ENCODE data around the gene ADAM22.
A peak's percentile ranks its signal among the peaks of the same experiment; 100 is the strongest.

Gene ADAM22

GRCh38 chr7:88218836-88219605 is 285.0 kb downstream of the ADAM22 start:
- DNase-seq (ENCODE audit: low spot score): peak; percentile 57

- peak; percentile 97 for DNase-seq (ENCODE audit: low spot score)
These were observed 286.0 kb downstream of the ADAM22 start, which contains the start of gene SRI for GRCh38 chr7:88219781-88220747. Gene SRI (minus strand): TSS chr7:88220038. CDS start chr7:88220026, 12 bp downstream.

DNA sequence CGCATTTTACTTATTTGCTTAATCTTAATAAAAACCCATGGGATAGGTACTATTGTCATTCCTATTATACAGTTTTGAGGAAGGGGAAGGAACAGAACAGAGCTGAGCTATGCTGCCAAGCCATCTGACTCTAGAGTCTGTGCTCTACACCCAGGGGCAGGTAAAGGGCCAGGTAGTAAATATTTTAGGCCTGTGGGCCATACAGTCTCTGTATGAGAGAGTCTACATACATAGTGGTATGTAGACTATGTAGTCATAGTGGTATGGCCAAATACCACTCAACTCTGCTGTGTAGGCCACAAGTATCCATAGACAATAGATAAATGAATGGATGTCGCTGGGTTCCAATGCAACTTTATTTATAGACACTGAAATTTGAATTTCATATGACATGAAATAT is 289.2 kb downstream of the ADAM22 start:
- no peak for DNase-seq (ENCODE audit: low spot score)

DNA sequence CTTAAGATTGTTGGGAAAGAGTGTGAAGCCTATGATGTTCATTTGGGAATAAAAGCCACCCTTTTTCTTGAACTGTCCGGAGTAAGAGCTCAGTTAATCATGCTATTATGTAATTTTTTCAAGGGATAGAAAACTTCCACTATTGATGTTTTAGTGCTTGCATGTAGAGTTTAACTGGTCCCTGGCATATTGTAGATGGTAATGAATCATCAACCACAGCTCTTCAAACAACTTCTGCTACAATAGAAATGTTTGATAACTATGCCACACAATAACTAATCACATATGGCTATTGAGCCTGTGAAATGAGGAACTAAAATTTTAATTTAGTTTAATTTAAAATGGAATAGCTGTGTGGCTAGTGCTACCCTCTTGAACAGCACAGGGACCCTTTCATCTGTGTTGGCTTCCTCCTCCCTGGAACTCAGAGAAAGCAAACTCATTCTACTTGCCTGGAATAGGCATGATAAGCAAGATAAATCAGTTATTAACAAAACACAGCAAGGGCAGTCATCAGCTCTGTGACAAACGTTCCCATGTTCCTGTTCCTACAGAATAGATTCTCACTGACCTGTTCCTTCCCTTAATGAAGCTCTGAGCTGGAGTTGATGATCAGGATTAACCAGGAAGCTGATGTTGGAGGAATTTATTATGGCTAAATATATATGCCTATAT is 290.7 kb downstream of the ADAM22 start:
- peak; percentile 35 for DNase-seq (ENCODE audit: low spot score)

DNA sequence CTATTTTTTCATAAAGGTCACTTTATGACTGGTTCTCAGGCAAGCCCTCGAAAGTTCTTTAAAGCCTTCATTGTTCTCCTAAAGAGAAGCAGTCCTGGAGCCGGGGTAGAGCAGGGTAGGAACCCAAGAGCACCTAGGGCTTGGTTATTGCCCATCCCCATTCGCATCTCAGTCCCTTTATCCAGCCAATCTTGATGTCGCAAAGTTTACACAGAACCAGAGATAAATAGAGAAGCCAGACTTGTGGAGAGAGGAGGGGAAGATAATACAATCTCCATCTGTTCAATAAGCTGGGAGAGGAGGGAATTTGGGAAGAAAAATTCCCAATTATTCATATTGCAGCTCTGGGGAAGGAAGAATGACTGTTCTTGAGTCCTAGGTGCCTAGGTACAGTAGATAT is 292.1 kb downstream of the ADAM22 start:
- no peak for DNase-seq (ENCODE audit: low spot score)

GRCh38 chr7:88226886-88227516 is 292.9 kb downstream of the ADAM22 start:
- DNase-seq (ENCODE audit: low spot score): no peak

GRCh38 chr7:88229302-88229995 is 295.4 kb downstream of the ADAM22 start:
- DNase-seq (ENCODE audit: low spot score): no peak

GRCh38 chr7:88230646-88231045 is 296.6 kb downstream of the ADAM22 start:
- no peak for DNase-seq (ENCODE audit: low spot score)

DNA sequence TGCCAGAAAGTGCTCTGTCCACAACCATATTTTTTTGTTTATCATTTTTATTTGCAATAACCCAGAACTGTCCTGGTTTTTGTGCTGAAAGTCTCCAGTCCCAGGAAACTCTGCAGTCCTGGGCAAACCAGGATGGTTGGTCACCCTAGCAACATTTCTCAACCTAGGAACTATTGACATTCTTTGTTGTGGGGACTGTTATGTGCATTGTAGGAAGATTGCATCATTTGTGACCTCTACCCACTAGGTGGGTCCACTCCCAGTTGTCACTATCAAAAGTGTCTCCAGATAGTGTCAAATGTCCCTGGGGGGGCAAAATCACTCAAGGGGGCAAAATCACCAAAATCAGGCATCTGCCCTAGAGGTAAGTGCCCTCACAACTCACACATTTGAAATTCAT is 299.8 kb downstream of the ADAM22 start:
- no peak for DNase-seq (ENCODE audit: low spot score)

DNA sequence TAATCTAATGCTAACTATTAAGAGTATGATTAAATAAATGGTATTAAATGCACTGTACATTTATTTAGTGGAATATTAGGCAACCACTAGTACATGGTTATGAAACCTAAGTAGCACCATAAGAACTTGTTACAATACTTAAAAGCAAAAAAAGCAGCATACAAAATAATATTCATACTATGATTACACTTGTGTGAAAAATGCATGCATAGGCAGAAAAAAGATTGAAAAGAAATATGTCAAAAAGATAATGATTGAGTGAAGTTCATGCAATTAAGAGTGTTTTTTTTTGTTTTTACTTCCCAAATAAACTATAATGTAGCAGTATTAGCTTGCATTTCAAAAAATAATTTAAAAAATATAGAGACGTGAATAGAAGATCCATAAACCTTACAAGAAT is 305.8 kb downstream of the ADAM22 start:
- DNase-seq (ENCODE audit: low spot score): no peak

DNA sequence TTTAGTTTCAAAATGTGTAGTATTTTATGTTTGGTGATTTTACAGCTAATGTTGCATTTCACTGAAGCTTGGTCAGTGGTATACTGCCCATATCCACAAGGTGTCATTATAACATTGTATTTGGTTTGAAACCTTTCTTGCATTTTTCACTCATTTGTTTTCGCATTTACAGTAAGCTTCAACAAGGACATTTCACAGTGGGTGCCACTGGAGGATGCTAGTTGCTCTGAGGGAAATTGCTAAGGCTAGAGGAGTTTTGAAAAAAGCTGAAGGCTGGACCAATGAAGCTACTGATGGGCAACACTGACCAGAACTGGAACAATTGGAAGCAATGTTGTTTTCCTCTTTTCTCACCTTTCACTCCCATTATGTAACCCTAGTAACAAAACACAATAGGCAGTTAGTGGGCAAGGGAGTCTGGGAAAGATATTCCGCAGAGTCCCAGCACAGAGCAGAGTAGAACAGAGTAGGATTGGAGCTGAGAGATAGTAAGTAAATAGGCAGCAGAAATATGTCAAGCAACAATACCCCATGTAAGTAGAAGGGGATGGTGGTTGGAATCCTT is 309.4 kb downstream of the ADAM22 start:
- DNase-seq (ENCODE audit: low spot score): peak; percentile 50

DNA sequence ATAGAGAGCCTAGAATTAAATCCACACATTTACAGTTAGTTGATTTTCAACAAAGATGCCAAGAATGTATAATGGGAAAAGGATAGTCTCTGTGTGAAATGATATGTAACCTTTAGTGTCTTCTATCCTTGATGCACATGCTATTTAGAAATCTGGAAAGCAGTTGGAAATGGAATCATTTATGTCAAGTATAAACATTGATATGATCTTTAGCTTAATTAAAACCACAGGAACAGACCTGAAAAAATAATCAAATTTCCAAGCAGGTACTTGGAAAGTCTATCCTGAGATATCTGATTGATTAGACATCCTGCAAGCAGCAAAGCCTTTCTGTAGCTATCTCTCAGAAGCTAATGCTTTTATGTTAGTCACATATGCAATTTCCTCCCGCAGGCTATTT is 310.2 kb downstream of the ADAM22 start:
- DNase-seq (ENCODE audit: low spot score): no peak
